Brain microvascular endothelial cell (primary cell): ENCODE measurements around the gene DVL1.
"Not testable (repeated sequence)": the region's sequence is repeated elsewhere in the genome, so short reads cannot be mapped to it uniquely, and the experiment has no call there.

Experiments used
- DNase-seq: peaks from one replicate; pipeline ENCODE4 v3.0.0-alpha.2; 2020
- H3K27ac ChIP-seq: fragments of 250-450 bp; sonication (Bioruptor Pico); 2 replicates; pipeline ENCODE4 v1.5.1; 2020; ENCODE audit warnings: mild to moderate bottlenecking, moderate library complexity
- H3K27me3 ChIP-seq: fragments of 250-450 bp; sonication (Bioruptor Pico); replicated peaks from 2 replicates; pipeline ENCODE4 v1.5.1; 2020; ENCODE audit warnings: mild to moderate bottlenecking
- H3K36me3 ChIP-seq: fragments of 250-450 bp; sonication (Bioruptor Pico); replicated peaks from 2 replicates; pipeline ENCODE4 v1.5.1; 2020; ENCODE audit warnings: mild to moderate bottlenecking
- H3K4me3 ChIP-seq: 2 replicates; pipeline ENCODE4 v1.5.1; 2011; ENCODE audit warnings: low read depth, mild to moderate bottlenecking, control low read depth, low read length, moderate library complexity
- CTCF ChIP-seq: IDR thresholded peaks from 2 replicates; pipeline ENCODE4 v1.5.1; 2011; ENCODE audit warnings: low read depth, mild to moderate bottlenecking, moderate library complexity, low read length, control low read depth, inconsistent platforms; ENCODE audit errors: missing control alignments
- in situ Hi-C: cut with HindIII; loops from 2 replicates; pipeline ENCODE4 v1.10.0; 2017; ENCODE audit warnings: low sequenced_read_pairs, low pct_ligation_motif_present

Gene DVL1

GRCh38 chr1:1387098-1388077, 38.2 kb upstream of the DVL1 start:
- no peak overlapping the region for H3K4me3 ChIP-seq
- no peaks in the 10 kb centered on the region for H3K27me3 ChIP-seq
- no peak overlapping the region for H3K27ac ChIP-seq
- no peak for TF ChIP-seq CTCF
- no peak for DNase-seq
- H3K36me3 ChIP-seq, result peaks cover 69% of the 10 kb centered on the region
- in situ Hi-C loops, result no loop called here

GRCh38 chr1:1385931-1386330, 36.7 kb upstream of the DVL1 start:
- no peak for DNase-seq
- in situ Hi-C loops, result no loop called here
- Histone ChIP-seq H3K36me3 (peaks cover 61% of the 10 kb centered on the region), H3K27ac (no peak overlapping the region), H3K4me3 (no peak overlapping the region), H3K27me3 (no peaks in the 10 kb centered on the region)
- TF ChIP-seq CTCF, result no peak

GRCh38 chr1:1385339-1385738, 36.1 kb upstream of the DVL1 start:
- H3K27ac ChIP-seq, H3K27me3 ChIP-seq, DNase-seq, in situ Hi-C loops, H3K4me3 ChIP-seq: not testable (repeated sequence)
- H3K36me3 ChIP-seq, result peaks cover 55% of the 10 kb centered on the region

- Histone ChIP-seq H3K27me3 (no peaks in the 10 kb centered on the region), H3K36me3 (peaks cover 14% of the 10 kb centered on the region), H3K27ac (no peak overlapping the region), H3K4me3 (no peak overlapping the region)
- in situ Hi-C loops, result no loop called here
- no peak for TF ChIP-seq CTCF
- no peak for DNase-seq
Measured at GRCh38 chr1:1381294-1381693, 32.1 kb upstream of the DVL1 start.

GRCh38 chr1:1380860-1381259, 31.6 kb upstream of the DVL1 start:
- no peak for TF ChIP-seq CTCF
- Histone ChIP-seq H3K4me3 (no peak overlapping the region), H3K27ac (no peak overlapping the region), H3K36me3 (peaks cover 10% of the 10 kb centered on the region), H3K27me3 (no peaks in the 10 kb centered on the region)
- DNase-seq, result no peak
- in situ Hi-C loops, result no loop called here

- H3K4me3 ChIP-seq, result no peak overlapping the region
- H3K27me3 ChIP-seq, result no peaks in the 10 kb centered on the region
- TF ChIP-seq CTCF, result no peak
- in situ Hi-C loops, result no loop called here
- H3K36me3 ChIP-seq, result peaks cover 15% of the 10 kb centered on the region
- no peak for DNase-seq
- no peak overlapping the region for H3K27ac ChIP-seq
Measured at GRCh38 chr1:1377540-1378205, 28.5 kb upstream of the DVL1 start.
